ENCODE results near the gene FAM170B. TPM values are rescaled to one million over a fixed set of nuclear protein-coding genes. Genes with fewer than 3 reads are reported as not detected.

The FAM170B gene
- total and polyA plus RNA-seq, 4 donors, result 0.13 to 0.34 TPM; not detected in 2

DNA sequence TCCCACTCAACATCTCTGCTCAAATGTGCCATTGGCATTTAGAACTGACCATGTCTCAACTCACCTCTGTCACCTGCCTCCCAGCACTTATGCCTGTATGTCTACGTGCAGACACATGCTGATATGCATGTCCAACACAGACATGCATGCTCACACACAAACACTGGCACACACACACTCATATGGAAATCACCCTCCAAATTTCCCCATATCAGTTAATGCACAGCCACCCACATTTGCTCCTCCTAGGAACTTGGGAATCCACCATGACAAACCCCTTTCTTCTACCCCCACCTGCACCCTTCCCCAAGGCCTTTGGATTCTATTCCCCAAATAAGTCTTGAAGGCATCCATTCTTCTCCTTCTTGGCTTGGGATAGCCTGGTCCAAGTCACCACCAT lies 4.4 kb downstream of the FAM170B start:
- WGBS, 2 donors, result 84 to 93% methylated on average over 1 of the region's 1 CpG
- TF ChIP-seq, protein P1, sequence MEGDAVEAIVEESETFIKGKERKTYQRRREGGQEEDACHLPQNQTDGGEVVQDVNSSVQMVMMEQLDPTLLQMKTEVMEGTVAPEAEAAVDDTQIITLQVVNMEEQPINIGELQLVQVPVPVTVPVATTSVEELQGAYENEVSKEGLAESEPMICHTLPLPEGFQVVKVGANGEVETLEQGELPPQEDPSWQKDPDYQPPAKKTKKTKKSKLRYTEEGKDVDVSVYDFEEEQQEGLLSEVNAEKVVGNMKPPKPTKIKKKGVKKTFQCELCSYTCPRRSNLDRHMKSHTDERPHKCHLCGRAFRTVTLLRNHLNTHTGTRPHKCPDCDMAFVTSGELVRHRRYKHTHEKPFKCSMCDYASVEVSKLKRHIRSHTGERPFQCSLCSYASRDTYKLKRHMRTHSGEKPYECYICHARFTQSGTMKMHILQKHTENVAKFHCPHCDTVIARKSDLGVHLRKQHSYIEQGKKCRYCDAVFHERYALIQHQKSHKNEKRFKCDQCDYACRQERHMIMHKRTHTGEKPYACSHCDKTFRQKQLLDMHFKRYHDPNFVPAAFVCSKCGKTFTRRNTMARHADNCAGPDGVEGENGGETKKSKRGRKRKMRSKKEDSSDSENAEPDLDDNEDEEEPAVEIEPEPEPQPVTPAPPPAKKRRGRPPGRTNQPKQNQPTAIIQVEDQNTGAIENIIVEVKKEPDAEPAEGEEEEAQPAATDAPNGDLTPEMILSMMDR (IDR thresholded peaks at IDR 0.05; ENCODE audit: control extremely low read depth, extremely low read depth), result no peak
- no peak for DNase-seq

DNA sequence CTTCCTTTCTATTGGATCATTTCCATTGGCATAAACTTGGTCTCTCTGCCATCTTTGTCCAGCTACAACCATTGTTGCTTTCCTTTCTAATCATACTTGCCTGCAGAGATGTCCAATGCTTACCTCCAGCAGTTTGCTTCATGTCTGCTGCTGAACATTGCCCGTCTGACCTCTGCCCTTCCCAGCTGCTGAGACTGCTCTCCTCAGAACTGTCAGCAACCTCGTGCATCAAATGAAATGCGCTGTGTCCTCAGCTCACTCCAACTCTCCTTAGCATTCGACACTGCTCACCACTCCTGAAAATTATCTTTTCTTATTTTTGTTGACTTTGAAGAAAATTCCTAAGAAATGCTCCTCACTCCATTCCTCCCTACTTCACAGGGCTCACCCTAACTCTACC lies 5.0 kb downstream of the FAM170B start:
- no peak for DNase-seq
- Histone ChIP-seq H3K4me3 (no peak overlapping the region), H3K9ac (ENCODE audit: insufficient read depth in 1 of 2, low read length in 2 of 2) (no peak overlapping the region), H3K36me3 (ENCODE audit: control insufficient read depth in 4 of 4, insufficient read depth in 4 of 4, low read length in 4 of 4) (no peaks in the 10 kb centered on the region), H3K4me1 (ENCODE audit: control insufficient read depth in 5 of 5, insufficient read depth in 5 of 5, low read length in 5 of 5) (peaks cover 0 to 10% (median 0%) of the 10 kb centered on the region in 5 donors), H3K27ac (ENCODE audit: low read depth in 1 of 2, low read length in 1 of 2) (no peak overlapping the region), H3K9me3 (ENCODE audit: control insufficient read depth in 4 of 4, insufficient read depth in 3 of 4, low read length in 3 of 4) (no peaks in the 10 kb centered on the region), H3K27me3 (ENCODE audit: control insufficient read depth in 3 of 3, insufficient read depth in 3 of 3, low read length in 2 of 3) (no peaks in the 10 kb centered on the region)
- TF ChIP-seq, protein P1 (IDR thresholded peaks at IDR 0.05; ENCODE audit: control extremely low read depth, extremely low read depth), result no peak
- WGBS, 2 donors, result 79 to 85% methylated on average over 4 of the region's 4 CpGs
- no peak for ATAC-seq (ENCODE audit: insufficient read depth, low FRiP score)

More for the DNA sequence above, 4.4 kb downstream of the FAM170B start:
- H3K27ac ChIP-seq (ENCODE audit: low read depth in 1 of 2, low read length in 1 of 2), result no peak overlapping the region
- no peak for ATAC-seq (ENCODE audit: insufficient read depth, low FRiP score)
- no peaks in the 10 kb centered on the region for H3K27me3 ChIP-seq (ENCODE audit: control insufficient read depth in 3 of 3, insufficient read depth in 3 of 3, low read length in 2 of 3)
- no peaks in the 10 kb centered on the region for H3K9me3 ChIP-seq (ENCODE audit: control insufficient read depth in 4 of 4, insufficient read depth in 3 of 4, low read length in 3 of 4)
- no peaks in the 10 kb centered on the region for H3K36me3 ChIP-seq (ENCODE audit: control insufficient read depth in 4 of 4, insufficient read depth in 4 of 4, low read length in 4 of 4)
- H3K4me3 ChIP-seq, result no peak overlapping the region
- peaks cover 0 to 10% (median 0%) of the 10 kb centered on the region in 5 donors for H3K4me1 ChIP-seq (ENCODE audit: control insufficient read depth in 5 of 5, insufficient read depth in 5 of 5, low read length in 5 of 5)
- no peak overlapping the region for H3K9ac ChIP-seq (ENCODE audit: insufficient read depth in 1 of 2, low read length in 2 of 2)

- Histone ChIP-seq H3K9me3 (ENCODE audit: control insufficient read depth in 4 of 4, insufficient read depth in 3 of 4, low read length in 3 of 4) (no peaks in the 10 kb centered on the region), H3K4me1 (ENCODE audit: control insufficient read depth in 5 of 5, insufficient read depth in 5 of 5, low read length in 5 of 5) (no peaks in the 10 kb centered on the region), H3K36me3 (ENCODE audit: control insufficient read depth in 4 of 4, insufficient read depth in 4 of 4, low read length in 4 of 4) (no peaks in the 10 kb centered on the region), H3K9ac (ENCODE audit: insufficient read depth in 1 of 2, low read length in 2 of 2) (no peak overlapping the region), H3K4me3 (no peak overlapping the region), H3K27ac (ENCODE audit: low read depth in 1 of 2, low read length in 1 of 2) (no peak overlapping the region), H3K27me3 (ENCODE audit: control insufficient read depth in 3 of 3, insufficient read depth in 3 of 3, low read length in 2 of 3) (no peaks in the 10 kb centered on the region)
- TF ChIP-seq, protein P1 (IDR thresholded peaks at IDR 0.05; ENCODE audit: control extremely low read depth, extremely low read depth), result no peak
- WGBS, 2 donors, result 91 to 96% methylated on average over 7 of the region's 7 CpGs
- ATAC-seq (ENCODE audit: insufficient read depth, low FRiP score), result no peak
- DNase-seq, result no peak
Measured at GRCh38 chr10:49123981-49124950, 9.6 kb downstream of the FAM170B start.

All from lung (tissue), 12 donors.